SK-N-MC (cell line): ENCODE results near the gene CDK5R2.

ENCODE experiments used
- DNase-seq: peaks from one replicate; pipeline ENCODE4 v3.0.0-alpha.2; 2011; ENCODE audit warnings: low read depth, low spot score
- H3K27ac ChIP-seq: fragments of 200-600 bp; sonication (generic); 2 replicates; pipeline ENCODE4 v1.5.1; 2016; ENCODE audit warnings: mixed run types
- H3K36me3 ChIP-seq: fragments of 200-600 bp; sonication (generic); 2 replicates; pipeline ENCODE4 v1.6.1; 2017; ENCODE audit warnings: antibody characterized with exemption, low read length, mixed read lengths; ENCODE audit not compliant: insufficient read depth
- H3K4me3 ChIP-seq: fragments of 200-600 bp; sonication (generic); 2 replicates; pipeline ENCODE4 v1.5.1; 2016
- H3K9ac ChIP-seq: fragments of 200-600 bp; sonication (generic); 2 replicates; pipeline ENCODE4 v1.8.0; 2017; ENCODE audit warnings: mixed run types, mixed read lengths; ENCODE audit not compliant: insufficient read length
- H3K9me3 ChIP-seq: fragments of 200-600 bp; sonication (generic); 2 replicates; pipeline ENCODE4 v1.6.1; 2017; ENCODE audit warnings: low read depth, mild to moderate bottlenecking, antibody characterized with exemption, low read length, moderate library complexity, mixed read lengths
- EZH2 ChIP-seq: fragments of 200-600 bp; sonication (generic); IDR thresholded peaks from one replicate; pipeline ENCODE4 v1.6.1; 2017; ENCODE audit warnings: antibody characterized with exemption
- FOXP2 ChIP-seq: optimal IDR thresholded peaks from 2 replicates; pipeline ENCODE3; 2011; ENCODE audit warnings: mild to moderate bottlenecking, moderate library complexity; ENCODE audit not compliant: insufficient read depth; ENCODE audit errors: extremely low read length, control extremely low read depth
- POLR2AphosphoS5 ChIP-seq: IDR thresholded peaks from 2 replicates; pipeline ENCODE4 v1.6.1; 2012; ENCODE audit warnings: mild to moderate bottlenecking, low read depth, low read length, borderline replicate concordance

Gene CDK5R2

GRCh38 chr2:218984239-218985020 is 25.0 kb downstream of the CDK5R2 start:
- Histone ChIP-seq H3K4me3 (peak overlapping the region; percentile 71), H3K9ac (no peak overlapping the region), H3K27ac (no peak overlapping the region), H3K36me3 (no peaks in the 10 kb centered on the region), H3K9me3 (no peaks in the 10 kb centered on the region)
- TF ChIP-seq EZH2 (no peak), POLR2AphosphoS5 (no peak), FOXP2 (no peak)
- DNase-seq, result no peak

DNA sequence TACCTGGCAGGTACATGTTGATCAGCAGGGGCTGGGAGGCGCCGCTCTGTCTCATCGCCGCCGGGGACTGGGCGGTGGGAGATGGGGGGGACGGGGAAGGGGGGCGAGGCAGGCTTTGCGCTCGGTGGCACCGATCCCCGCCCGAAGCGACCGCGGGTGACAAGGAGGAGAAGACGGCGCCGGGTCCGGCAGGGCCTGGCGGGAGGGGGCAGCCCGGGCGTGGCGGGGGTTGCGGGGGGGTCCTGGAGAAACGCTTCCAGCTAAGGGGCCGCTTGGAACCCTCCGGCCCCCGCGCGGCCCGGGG is 25.5 kb downstream of the CDK5R2 start, which contains the start of gene FEV:
TSS of gene FEV (minus strand) at position 164 of the 304 bp plus-strand sequence. CDS start at position 55, 109 bp downstream.
- TF ChIP-seq FOXP2 (no peak), EZH2 (no peak)
- no peak within 1 kb of the TSS for H3K9ac ChIP-seq
- H3K27ac ChIP-seq, result no peak within 1 kb of the TSS
- H3K4me3 ChIP-seq, result peak within 1 kb of the TSS; percentile 71
- H3K36me3 ChIP-seq, result no peaks in the 10 kb centered on the region
- DNase-seq, result no peak
- H3K9me3 ChIP-seq, result no peaks in the 10 kb centered on the region

DNA sequence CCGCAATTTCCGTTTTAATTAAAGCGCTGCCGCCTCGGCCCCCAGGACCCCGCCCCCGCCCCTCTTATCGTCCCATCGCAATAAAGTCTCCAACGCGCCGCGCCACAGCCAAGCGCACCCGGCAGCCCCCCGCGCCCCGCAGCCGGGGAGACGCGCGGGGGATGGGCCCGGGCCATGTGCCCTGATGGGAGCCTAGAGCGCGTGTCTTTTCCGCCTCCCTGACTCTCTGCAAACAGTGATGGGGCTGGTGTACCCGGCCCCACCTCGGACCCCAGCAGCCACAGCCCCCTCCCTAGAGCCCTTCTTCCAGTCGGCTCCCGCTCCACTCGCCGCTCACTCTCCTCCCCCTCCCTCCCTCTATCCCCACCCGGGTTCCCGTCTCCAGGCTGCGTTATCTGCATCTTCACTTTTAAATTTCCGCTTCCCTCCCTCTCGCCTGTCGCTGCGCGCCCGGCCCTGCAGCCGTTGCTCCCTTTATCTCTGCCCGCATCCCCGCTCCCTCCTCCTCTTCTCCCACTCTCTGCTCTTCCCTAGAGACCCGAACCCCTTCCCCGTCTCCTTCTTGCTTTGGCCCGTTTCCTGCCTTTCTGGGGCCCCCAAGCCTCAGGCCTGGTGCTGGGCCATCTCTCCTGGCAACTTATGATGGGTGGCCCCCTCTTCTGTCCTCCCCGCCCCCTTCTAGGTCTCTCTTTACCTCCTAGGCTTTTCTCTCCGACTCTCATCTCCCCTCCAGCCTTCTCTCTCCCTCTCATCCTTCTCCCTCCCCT is 26.0 kb downstream of the CDK5R2 start:
- Histone ChIP-seq H3K4me3 (peak overlapping the region; percentile 71), H3K9me3 (no peaks in the 10 kb centered on the region), H3K27ac (no peak overlapping the region), H3K36me3 (no peaks in the 10 kb centered on the region), H3K9ac (no peak overlapping the region)
- no peak for TF ChIP-seq FOXP2
- TF ChIP-seq POLR2AphosphoS5, result no peak
- no peak for TF ChIP-seq EZH2
- DNase-seq, result no peak

GRCh38 chr2:218986148-218986761 is 26.8 kb downstream of the CDK5R2 start:
- no peak for DNase-seq
- Histone ChIP-seq H3K9ac (no peak overlapping the region), H3K4me3 (no peak overlapping the region), H3K9me3 (no peaks in the 10 kb centered on the region), H3K27ac (no peak overlapping the region), H3K36me3 (no peaks in the 10 kb centered on the region)
- no peak for TF ChIP-seq EZH2
- TF ChIP-seq FOXP2, result no peak
- TF ChIP-seq POLR2AphosphoS5, result no peak

- no peak for DNase-seq
- Histone ChIP-seq H3K9me3 (no peaks in the 10 kb centered on the region), H3K27ac (no peak overlapping the region), H3K36me3 (no peaks in the 10 kb centered on the region), H3K9ac (no peak overlapping the region), H3K4me3 (no peak overlapping the region)
- TF ChIP-seq POLR2AphosphoS5 (no peak), FOXP2 (no peak), EZH2 (no peak)
Observed at GRCh38 chr2:218988164-218988563, 28.7 kb downstream of the CDK5R2 start.

- Histone ChIP-seq H3K4me3 (no peak overlapping the region), H3K9ac (no peak overlapping the region), H3K9me3 (no peaks in the 10 kb centered on the region), H3K27ac (no peak overlapping the region), H3K36me3 (no peaks in the 10 kb centered on the region)
- TF ChIP-seq FOXP2, result no peak
- no peak for TF ChIP-seq POLR2AphosphoS5
- no peak for TF ChIP-seq EZH2
- DNase-seq, result no peak
Observed at GRCh38 chr2:218988650-218989049, 29.2 kb downstream of the CDK5R2 start.

DNA sequence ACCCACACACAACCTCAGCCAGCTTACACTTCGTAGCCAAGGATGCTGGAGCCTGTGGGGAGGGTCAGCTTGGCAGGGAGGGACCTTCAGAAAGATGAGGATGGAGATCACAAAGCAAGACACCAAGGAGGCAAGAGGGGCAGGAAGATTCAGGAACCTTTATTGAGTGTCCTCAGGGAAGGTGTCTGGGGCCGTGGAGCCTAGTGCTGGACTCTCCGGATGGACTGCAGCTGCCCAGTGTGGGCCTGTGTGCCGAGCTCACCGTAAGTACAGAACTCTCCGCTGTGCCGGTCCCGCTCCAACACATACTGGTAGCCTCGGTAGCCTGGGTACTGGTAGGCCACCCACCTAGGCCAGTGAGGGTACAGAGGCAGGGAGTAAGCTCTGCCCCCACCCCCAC is 30.6 kb downstream of the CDK5R2 start:
- no peak for DNase-seq
- TF ChIP-seq POLR2AphosphoS5 (no peak), EZH2 (no peak), FOXP2 (no peak)
- no peak overlapping the region for H3K9ac ChIP-seq

DNA sequence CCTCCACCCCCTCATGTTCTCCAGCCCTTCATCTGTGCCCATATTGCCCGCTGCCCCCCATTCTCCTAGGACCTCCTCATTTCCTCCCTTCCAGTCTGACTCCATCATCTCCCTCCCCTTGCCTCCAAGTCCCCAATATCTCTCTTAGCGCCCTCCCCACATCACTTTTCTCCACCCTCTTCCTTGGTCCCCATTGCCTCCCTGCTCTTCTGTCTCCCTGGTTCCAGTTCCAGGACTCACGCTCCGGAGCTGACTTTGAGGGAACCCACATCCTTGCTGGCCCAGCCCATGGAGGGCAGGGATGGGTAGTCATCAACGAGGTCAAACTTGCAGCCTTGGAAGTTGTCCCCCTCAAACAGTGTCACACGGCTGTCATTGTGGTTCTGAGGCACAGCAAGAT is 31.1 kb downstream of the CDK5R2 start:
- TF ChIP-seq POLR2AphosphoS5, result no peak
- no peak for TF ChIP-seq EZH2
- TF ChIP-seq FOXP2, result no peak

More for the DNA sequence above, 30.6 kb downstream of the CDK5R2 start:
- Histone ChIP-seq H3K4me3 (no peak overlapping the region), H3K27ac (no peak overlapping the region), H3K9me3 (no peaks in the 10 kb centered on the region), H3K36me3 (no peaks in the 10 kb centered on the region)

More for the DNA sequence above, 31.1 kb downstream of the CDK5R2 start:
- no peak for DNase-seq
- Histone ChIP-seq H3K4me3 (no peak overlapping the region), H3K9ac (no peak overlapping the region), H3K36me3 (no peaks in the 10 kb centered on the region), H3K9me3 (no peaks in the 10 kb centered on the region), H3K27ac (no peak overlapping the region)
